NCI-H128 (cell line): ENCODE data around the gene KCNJ11.

Experiments
- DNase-seq: peaks from one replicate; lab custom pipeline; 2025; ENCODE audit not compliant: unreplicated experiment; lab: John Stamatoyannopoulos, UW

KCNJ11 gene

DNA sequence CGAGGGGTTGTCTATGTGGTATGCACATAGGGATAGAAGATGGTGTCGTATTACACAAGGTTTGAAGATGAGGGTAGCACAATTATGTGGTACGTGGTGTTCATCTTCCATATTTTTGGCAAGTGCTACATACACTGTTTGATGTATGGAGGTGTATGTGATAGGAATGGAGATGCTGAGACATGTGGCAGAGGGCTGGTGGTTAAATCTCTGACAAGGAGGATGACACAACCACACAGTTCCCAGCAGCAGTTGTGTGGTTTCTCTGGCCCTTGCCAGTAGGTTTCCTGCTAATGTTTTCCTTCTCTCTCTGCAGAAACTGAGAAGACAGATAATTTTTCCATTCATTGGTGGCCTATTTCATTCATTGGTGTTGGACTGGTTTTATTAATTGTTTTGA, 19.9 kb downstream of the KCNJ11 start:
- no peak for DNase-seq

DNA sequence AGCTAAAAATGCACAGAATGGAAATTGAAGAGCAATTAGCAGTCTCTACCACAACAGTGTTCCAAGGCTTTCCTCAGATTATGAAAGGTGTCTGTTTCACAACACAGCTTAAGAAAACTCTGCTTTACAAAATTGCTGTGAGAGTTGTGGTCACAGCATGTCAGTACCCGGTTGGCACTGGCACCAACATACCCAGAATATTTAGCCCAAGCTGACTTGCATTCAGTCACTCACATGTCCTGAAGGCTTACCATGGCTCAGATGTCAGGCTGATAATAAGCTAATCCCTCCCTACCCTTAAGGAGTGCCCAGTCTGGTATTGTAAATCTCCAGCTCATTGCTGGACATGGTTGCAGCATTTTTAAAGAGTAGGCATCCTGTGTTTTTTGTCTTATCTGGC, 22.0 kb downstream of the KCNJ11 start:
- DNase-seq = no peak

DNA sequence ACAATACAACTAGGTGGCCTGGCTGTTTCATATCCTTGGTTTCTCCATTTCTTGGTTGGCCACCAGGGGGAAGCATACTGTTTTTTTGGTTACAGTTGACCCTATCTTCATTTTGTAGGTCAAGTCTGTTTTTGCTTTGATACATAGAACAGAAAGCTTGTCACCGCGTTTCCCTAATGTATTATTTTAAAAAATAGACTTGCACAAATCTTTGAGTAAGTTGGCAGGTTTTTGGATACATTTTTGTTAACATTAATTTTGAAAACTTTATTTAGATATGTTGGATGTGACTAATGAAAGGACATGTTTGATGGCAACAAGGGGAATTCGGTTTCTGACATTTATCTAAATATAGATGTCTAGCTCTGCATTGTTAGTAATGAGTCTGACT, 33.9 kb downstream of the KCNJ11 start:
- DNase-seq = peak; percentile 2

GRCh38 chr11:17353821-17354600, 34.4 kb downstream of the KCNJ11 start:
- DNase-seq = no peak

DNA sequence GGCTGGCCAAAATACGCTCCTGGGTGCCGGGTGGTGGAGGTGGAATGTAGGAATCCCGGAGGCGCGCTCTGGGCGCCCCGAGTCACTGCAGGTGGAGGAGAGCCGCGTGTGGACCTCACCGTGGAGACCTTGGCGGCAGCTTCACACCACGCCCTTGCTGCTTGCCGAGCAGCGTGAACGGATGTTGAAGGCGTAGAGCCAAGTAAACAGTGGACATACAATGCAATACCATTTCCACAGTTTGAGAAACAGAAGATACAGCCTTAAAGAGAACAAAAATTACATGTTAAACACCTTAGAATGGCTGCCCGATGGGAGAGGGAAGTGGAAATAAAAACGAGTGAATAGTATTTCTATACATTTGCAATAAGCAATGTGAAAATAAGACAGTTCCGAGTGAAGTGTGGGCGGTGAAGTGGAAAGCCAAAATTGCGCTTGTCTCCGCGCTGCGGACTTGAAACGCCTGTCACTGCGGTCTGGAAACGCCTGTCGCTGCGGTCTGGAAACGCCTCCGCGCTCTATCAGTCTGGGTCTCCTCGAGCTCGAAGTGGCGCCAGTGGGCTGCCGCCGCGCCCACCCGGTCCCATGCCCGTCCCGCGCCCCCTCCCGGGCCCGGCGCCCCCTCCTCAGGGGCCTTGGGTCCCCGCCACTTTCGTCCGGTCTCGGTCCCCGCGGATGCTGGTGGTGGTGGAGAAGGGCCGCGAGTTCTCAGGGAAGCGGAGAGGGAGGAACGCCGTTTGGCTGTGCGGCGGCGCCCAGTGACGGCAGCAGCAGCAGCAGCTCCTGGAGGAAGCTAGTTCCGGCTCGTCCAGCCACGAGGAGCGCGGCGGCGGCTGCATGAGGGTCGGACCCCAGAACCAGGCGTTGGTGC, 35.3 kb downstream of the KCNJ11 start:
- peak; percentile 53 for DNase-seq

DNA sequence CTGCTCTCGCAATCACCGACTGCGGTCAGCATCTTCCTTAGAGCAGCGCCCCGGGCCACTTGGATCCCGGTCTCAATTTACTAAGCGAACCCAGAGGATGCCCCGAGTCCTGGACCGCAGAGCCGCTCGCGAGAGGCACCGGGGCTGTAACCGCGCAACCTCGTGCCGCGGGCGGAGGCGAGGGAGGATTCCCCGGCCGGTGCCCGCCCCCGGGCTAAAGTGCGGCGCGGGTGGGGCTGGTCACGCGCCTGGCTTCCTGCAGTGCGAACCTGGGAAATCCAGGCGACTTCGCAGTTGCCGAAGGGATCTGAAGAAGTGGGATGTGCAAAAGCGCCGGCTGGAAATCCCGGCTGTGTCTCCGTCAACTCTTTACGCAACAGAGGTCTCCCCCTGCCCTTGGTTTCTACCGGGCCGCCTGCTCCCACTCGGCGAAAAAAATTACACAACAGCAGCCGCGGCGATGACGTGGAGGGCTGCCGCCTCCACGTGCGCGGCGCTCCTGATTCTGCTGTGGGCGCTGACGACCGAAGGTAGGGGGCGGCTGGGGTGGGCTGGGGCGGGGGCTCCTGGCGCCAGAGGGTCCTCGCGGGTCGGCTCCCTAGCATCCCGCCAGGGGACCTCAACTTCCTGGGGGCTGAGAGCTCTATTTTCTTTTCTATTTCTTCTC, 36.8 kb downstream of the KCNJ11 start, which contains the start of gene NCR3LG1:
NCR3LG1 (plus strand) TSS at position 291 of the 667 bp plus-strand sequence; CDS start at position 461, 170 bp downstream.
- DNase-seq = peak; percentile 29

DNA sequence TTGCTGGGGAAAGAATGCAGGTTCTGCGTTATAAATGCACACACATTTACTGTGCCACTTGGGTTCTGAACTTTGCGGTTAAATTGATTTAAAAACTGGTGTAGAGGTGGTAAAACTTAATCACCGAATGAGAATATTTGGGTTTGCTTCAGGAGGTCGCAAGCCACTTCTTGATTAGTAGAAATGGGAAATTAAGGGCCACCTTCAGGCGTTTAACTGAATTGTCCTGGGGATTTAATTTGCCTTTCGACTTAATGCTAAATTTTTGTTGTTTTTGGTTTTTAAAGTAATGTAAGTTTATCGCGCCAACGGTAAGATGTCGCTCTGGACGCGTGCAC, 37.3 kb downstream of the KCNJ11 start:
- no peak for DNase-seq

DNA sequence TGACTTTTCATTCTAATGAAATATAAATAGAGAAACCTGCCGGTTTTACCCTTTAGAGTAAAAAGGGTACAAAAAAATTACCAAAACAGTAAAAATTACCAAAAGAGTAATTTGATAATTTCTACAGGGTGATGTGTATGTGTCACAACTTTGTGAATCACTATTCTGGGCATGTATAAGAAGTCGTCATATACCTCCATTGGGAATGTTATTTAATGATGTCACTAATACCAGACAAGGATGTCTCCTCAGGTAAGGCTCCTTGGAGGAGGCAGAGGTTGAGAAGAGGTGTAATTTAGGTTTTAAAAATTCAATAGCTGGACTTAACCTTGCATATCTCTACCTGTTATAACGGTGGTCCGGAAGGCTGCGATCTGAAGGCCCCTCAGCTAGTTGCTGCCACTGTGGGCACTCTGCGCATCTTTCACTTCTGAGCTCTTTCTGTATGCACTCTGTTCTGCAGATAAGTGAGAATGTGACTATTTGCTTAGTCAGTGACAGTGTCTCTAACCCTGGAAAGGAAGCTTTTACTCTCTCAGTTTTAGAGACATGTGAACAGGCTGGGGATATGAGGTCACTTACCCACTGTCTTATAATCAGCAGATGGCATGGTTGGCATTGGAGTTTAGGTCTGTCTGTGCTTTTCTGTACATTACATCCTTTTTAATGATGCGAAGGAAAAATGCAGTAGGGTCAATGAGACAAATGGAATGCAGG, 37.8 kb downstream of the KCNJ11 start:
- no peak for DNase-seq

DNA sequence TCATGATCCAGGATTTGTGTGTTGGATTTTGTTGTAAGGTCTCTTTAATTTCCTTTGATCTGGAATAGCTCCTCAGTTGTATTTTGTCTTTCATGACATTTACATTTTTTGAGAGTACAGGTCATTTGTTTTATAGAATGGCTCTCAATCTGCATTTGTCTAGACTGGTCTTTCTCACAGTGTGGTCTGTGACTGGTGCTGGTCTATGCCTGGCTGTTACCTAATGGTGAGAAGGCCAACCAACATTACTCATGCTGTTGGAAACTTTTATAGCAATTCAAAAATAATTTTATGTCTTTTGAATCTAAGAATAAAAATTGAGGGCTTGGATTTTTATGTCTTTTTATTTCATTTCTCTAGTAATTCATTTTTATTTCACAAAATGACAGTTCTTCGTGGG, 40.8 kb downstream of the KCNJ11 start:
- no peak for DNase-seq

GRCh38 chr11:17343907-17344306, 44.6 kb downstream of the KCNJ11 start:
- DNase-seq = no peak

- no peak for DNase-seq
Observed at GRCh38 chr11:17343257-17343656, 45.2 kb downstream of the KCNJ11 start.
